ENCODE results near the gene SIK3.

GRCh38 chr11:117083011-117083935 lies 15.0 kb downstream of the SIK3 start:
- TF ChIP-seq CTCF (IDR thresholded peaks at IDR 0.05; ENCODE audit: insufficient read depth, low read length) = no peak
- TF ChIP-seq POLR2AphosphoS5 (IDR thresholded peaks at IDR 0.05; ENCODE audit: low read depth) = no peak
- no peak for TF ChIP-seq REST (IDR thresholded peaks at IDR 0.05; ENCODE audit: insufficient replicate concordance, low read depth)
- no peak for TF ChIP-seq GABPA (IDR thresholded peaks at IDR 0.05; ENCODE audit: low read depth)

Data from HL-60 (cell line).